SU-DHL-6 (cell line): Measurements from ENCODE around the gene ATRNL1.

Experiments
- H2AFZ ChIP-seq: fragments of 200-600 bp; sonication (generic); 2 replicates; pipeline ENCODE4 v1.6.1; 2014; ENCODE audit warnings: low read depth, mild to moderate bottlenecking, moderate library complexity, mixed read lengths, antibody characterized with exemption, low read length; ENCODE audit not compliant: severe bottlenecking
- H3F3A ChIP-seq: fragments of 200-600 bp; shearing (Covaris generic); 2 replicates; pipeline ENCODE4 v1.6.0; 2016; ENCODE audit warnings: antibody characterized with exemption, mild to moderate bottlenecking; ENCODE audit not compliant: insufficient read depth
- H3K27ac ChIP-seq: fragments of 200-600 bp; sonication (generic); 2 replicates; pipeline ENCODE4 v1.5.1; 2016; ENCODE audit warnings: low read depth, mild to moderate bottlenecking, low read length, moderate library complexity, mixed read lengths
- H3K27me3 ChIP-seq: fragments of 200-600 bp; sonication (generic), shearing (Covaris generic); 2 replicates; pipeline ENCODE4 v1.6.0; 2014; ENCODE audit warnings: mild to moderate bottlenecking, low read length
- H3K36me3 ChIP-seq: fragments of 200-600 bp; sonication (generic); 2 replicates; pipeline ENCODE4 v1.6.1; 2014; ENCODE audit warnings: mild to moderate bottlenecking, low read length, mixed read lengths
- H3K4me2 ChIP-seq: fragments of 300-600, 200-600 bp; shearing (Covaris generic), sonication (generic); 2 replicates; pipeline ENCODE4 v1.6.0; 2014; ENCODE audit warnings: low read length, low read depth, mild to moderate bottlenecking; ENCODE audit not compliant: poor library complexity, severe bottlenecking
- H3K4me3 ChIP-seq: fragments of 200-600 bp; sonication (generic); 2 replicates; pipeline ENCODE4 v1.5.1; 2014; ENCODE audit warnings: antibody characterized with exemption, low read length, mild to moderate bottlenecking, mixed read lengths; ENCODE audit not compliant: insufficient read depth, poor library complexity, severe bottlenecking
- H3K79me2 ChIP-seq: fragments of 200-600 bp; sonication (generic); 2 replicates; pipeline ENCODE4 v1.6.1; 2014; ENCODE audit warnings: mild to moderate bottlenecking, low read length, moderate library complexity; ENCODE audit not compliant: insufficient read depth
- H3K9ac ChIP-seq: fragments of 200-600 bp; sonication (generic); 2 replicates; pipeline ENCODE4 v1.7.0; 2014; ENCODE audit warnings: mild to moderate bottlenecking, low read length
- H3K9me2 ChIP-seq: fragments of 200-600 bp; sonication (generic); replicated peaks from 2 replicates; pipeline ENCODE4 v1.6.1; 2014; ENCODE audit warnings: low read length; ENCODE audit not compliant: insufficient read depth
- H3K9me3 ChIP-seq: fragments of 200-600 bp; sonication (generic); 2 replicates; pipeline ENCODE4 v1.6.1; 2014; ENCODE audit warnings: low read length, mixed read lengths; ENCODE audit not compliant: insufficient read depth
- H4K20me1 ChIP-seq: fragments of 200-600 bp; sonication (generic); 2 replicates; pipeline ENCODE4 v1.6.1; 2014; ENCODE audit warnings: low read depth, mild to moderate bottlenecking, antibody characterized with exemption, low read length, moderate library complexity, mixed read lengths
- CTCF ChIP-seq: fragments of 200-600 bp; sonication (generic); IDR thresholded peaks from one replicate; pipeline ENCODE4 v1.5.1; 2017; ENCODE audit warnings: antibody characterized with exemption, mild to moderate bottlenecking, low read length, moderate library complexity; ENCODE audit not compliant: insufficient read depth, poor library complexity, severe bottlenecking
- EZH2phosphoT487 ChIP-seq: fragments of 200-600 bp; sonication (generic), shearing (Covaris generic); conservative IDR thresholded peaks from 2 replicates; pipeline ENCODE4 v1.6.1; 2018; ENCODE audit warnings: mild to moderate bottlenecking, antibody characterized with exemption, low read length, moderate library complexity, mixed read lengths

The ATRNL1 gene

GRCh38 chr10:115884331-115884730 is 791.2 kb downstream of the ATRNL1 start:
- Histone ChIP-seq H3K9me3 (no peaks in the 10 kb centered on the region), H2AFZ (no peak overlapping the region), H3F3A (no peaks in the 10 kb centered on the region), H3K4me3 (no peak overlapping the region), H3K27ac (no peak overlapping the region), H3K9me2 (no peaks in the 10 kb centered on the region), H3K9ac (no peak overlapping the region), H3K79me2 (no peaks in the 10 kb centered on the region), H4K20me1 (no peaks in the 10 kb centered on the region), H3K36me3 (no peaks in the 10 kb centered on the region), H3K27me3 (no peaks in the 10 kb centered on the region), H3K4me2 (no peak overlapping the region)
- no peak for TF ChIP-seq EZH2phosphoT487
- TF ChIP-seq CTCF, result no peak

GRCh38 chr10:115895166-115895565 is 802.0 kb downstream of the ATRNL1 start:
- H2AFZ ChIP-seq, result no peak overlapping the region
- H3K27ac ChIP-seq, result no peak overlapping the region
- no peaks in the 10 kb centered on the region for H3F3A ChIP-seq
- H3K9ac ChIP-seq, result no peak overlapping the region
- no peak for TF ChIP-seq EZH2phosphoT487
- TF ChIP-seq CTCF, result no peak
- no peaks in the 10 kb centered on the region for H3K27me3 ChIP-seq
- H3K36me3 ChIP-seq, result no peaks in the 10 kb centered on the region
- no peaks in the 10 kb centered on the region for H3K9me2 ChIP-seq
- no peaks in the 10 kb centered on the region for H3K9me3 ChIP-seq
- no peak overlapping the region for H3K4me3 ChIP-seq
- H4K20me1 ChIP-seq, result no peaks in the 10 kb centered on the region
- no peaks in the 10 kb centered on the region for H3K79me2 ChIP-seq
- no peak overlapping the region for H3K4me2 ChIP-seq

GRCh38 chr10:115898242-115898641 is 805.1 kb downstream of the ATRNL1 start:
- no peaks in the 10 kb centered on the region for H3K9me2 ChIP-seq
- no peaks in the 10 kb centered on the region for H3K27me3 ChIP-seq
- H3K9me3 ChIP-seq, result no peaks in the 10 kb centered on the region
- no peak overlapping the region for H3K4me2 ChIP-seq
- no peak overlapping the region for H2AFZ ChIP-seq
- H3K79me2 ChIP-seq, result no peaks in the 10 kb centered on the region
- H3K4me3 ChIP-seq, result no peak overlapping the region
- H3K36me3 ChIP-seq, result no peaks in the 10 kb centered on the region
- H3K9ac ChIP-seq, result no peak overlapping the region
- no peak overlapping the region for H3K27ac ChIP-seq
- no peaks in the 10 kb centered on the region for H4K20me1 ChIP-seq
- H3F3A ChIP-seq, result no peaks in the 10 kb centered on the region
- TF ChIP-seq EZH2phosphoT487, result no peak
- TF ChIP-seq CTCF, result no peak
